Measurements from ENCODE around the gene MUL1.

GRCh38 chr1:20474333-20474975, 33.5 kb downstream of the MUL1 start:
- TF ChIP-seq CTCF (IDR thresholded peaks at IDR 0.05) = no peak
- TF ChIP-seq POLR2A (IDR thresholded peaks at IDR 0.05) = no peak
